Articular chondrocyte of knee joint (primary cell): ENCODE data around the gene PSMG4. TPM values are rescaled to one million over a fixed set of nuclear protein-coding genes. Genes with fewer than 3 reads are reported as not detected.

Experiments
- total RNA-seq: library from RNA; depleted of rRNA; stranded (reverse); fragments of >200 nt; gene quantifications from 2 replicates; pipeline ENCODE4 v1.2.3, GENCODE V29; 2012

Gene PSMG4, protein sequence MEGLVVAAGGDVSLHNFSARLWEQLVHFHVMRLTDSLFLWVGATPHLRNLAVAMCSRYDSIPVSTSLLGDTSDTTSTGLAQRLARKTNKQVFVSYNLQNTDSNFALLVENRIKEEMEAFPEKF
- total RNA-seq = 9.6 and 14.5 TPM in 2 replicates

DNA sequence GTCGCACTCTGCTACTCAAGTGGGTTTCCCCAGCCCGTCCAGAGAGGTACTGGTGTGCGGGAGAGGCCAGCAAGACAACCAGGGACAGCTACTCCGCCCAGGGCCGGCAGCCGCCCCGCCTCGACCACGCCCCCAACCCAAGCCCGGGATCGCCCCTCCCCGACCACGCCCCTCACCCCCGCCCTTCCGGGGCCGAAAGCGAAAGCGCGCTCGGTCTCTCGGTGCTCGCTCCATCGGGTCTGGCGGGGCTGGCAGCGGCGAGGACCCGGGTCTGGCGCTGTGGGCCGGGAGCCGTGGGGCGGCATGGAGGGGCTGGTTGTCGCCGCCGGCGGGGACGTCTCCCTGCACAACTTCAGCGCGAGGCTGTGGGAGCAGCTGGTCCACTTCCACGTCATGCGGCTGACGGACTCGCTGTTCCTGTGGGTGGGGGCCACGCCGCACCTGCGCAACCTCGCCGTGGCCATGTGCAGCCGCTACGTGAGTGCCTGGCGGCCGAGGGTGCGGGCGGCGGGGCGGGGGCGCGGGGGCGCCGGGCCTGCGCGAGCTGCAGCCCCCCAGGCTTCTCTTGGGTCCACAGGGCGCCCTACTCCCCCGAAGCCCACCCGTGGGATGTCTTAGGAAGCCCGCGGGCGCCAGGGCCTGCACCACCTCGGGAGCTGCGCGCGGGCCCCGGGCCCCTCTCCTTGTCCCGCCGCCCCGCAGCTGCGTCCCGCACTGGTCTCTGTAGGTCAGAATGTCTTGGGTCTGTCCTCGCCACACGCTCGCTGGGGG, at the start of gene PSMG4:
Gene PSMG4 (plus strand): TSS at position 228 of the 771 bp plus-strand sequence. CDS start 76 bp downstream, at position 304.

DNA sequence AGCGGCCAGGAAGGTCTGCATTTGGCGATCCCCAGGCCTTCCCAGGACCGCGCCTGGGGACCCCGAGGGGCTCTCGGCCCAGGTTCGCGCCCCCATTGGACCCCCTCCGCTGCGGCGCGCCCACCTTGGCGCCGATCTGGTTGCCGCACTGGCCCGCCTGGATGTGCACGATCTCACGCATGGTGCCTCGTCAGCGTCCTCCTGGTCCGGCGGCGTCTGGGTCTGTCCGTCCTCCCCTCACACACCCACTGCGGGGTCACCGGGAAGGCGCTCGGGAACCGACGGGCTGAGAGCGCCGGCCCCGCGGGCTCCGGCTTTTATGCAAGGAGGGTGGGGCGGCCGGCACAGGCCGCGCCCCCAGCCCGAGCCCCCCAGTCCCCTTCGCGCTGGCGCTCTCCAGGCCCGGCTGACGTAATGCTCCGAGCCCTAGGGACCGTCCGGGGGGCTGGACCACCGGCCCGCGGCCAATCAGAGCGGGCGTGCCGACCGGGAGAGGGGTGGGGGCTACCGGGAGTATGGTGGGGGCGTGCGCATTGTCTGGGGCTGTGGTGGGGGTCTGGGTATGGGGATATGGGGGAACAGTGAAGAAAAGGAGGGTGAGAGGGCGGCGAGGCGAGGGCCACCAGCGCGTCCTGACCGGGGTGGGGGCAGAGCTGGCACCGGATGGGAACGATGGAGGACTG, 31.2 kb upstream of the PSMG4 start, which contains the start of gene TUBB2B:
Gene TUBB2B (minus strand): TSS at position 291 of the 683 bp plus-strand sequence. CDS start 110 bp downstream, at position 181.

Other genes starting within 250 kb of the PSMG4 start
- 26.9 and 27.6 TPM in 2 replicates for gene RIPK1, start 190.5 kb upstream of the PSMG4 start, total RNA-seq
- gene BPHL, start 140.2 kb upstream of the PSMG4 start, total RNA-seq = 13.9 and 15.3 TPM in 2 replicates
- gene TUBB2A, start 101.4 kb upstream of the PSMG4 start, total RNA-seq = 96.9 and 118 TPM in 2 replicates
- gene TUBB2B, start 31.3 kb upstream of the PSMG4 start, total RNA-seq = 11.5 and 31.1 TPM in 2 replicates
- 8.8 and 10.2 TPM in 2 replicates for gene SLC22A23, start 198.1 kb downstream of the PSMG4 start, total RNA-seq